BLaER1 treated with 17β-estradiol and CSF1 and Interleukin-3, amounts not matched to agents 10 nM and 100 nM (cell line): Measurements from ENCODE around the gene CDH1.
A peak's percentile ranks its signal among the peaks of the same experiment; 100 is the strongest.

Source experiments
- H3K27ac ChIP-seq, 11 experiments: shearing (Covaris generic); formaldehyde crosslinking; 2 replicates each; pipeline ENCODE4 v1.8.1; 2022
- H3K27me3 ChIP-seq, 11 experiments: shearing (Covaris generic); formaldehyde crosslinking; 2 replicates each; pipeline ENCODE4 v1.8.1; 2022
- H3K36me3 ChIP-seq, 11 experiments: shearing (Covaris generic); formaldehyde crosslinking; 2 replicates each; pipeline ENCODE4 v1.8.1; 2022
- H3K4me1 ChIP-seq, 10 experiments: shearing (Covaris generic); formaldehyde crosslinking; 2 replicates each; pipeline ENCODE4 v1.8.1; 2022
- H3K4me2 ChIP-seq, 11 experiments: shearing (Covaris generic); formaldehyde crosslinking; 2 replicates each; pipeline ENCODE4 v1.8.1; 2022
- H3K4me3 ChIP-seq, 10 experiments: shearing (Covaris generic); formaldehyde crosslinking; 2 replicates each; pipeline ENCODE4 v1.8.1; 2022
- H3K9ac ChIP-seq, 11 experiments: shearing (Covaris generic); formaldehyde crosslinking; 2 replicates each; pipeline ENCODE4 v1.8.1; 2022
- H3K9me3 ChIP-seq, 11 experiments: shearing (Covaris generic); formaldehyde crosslinking; replicated peaks in 1 of 11; 2 replicates each; pipeline ENCODE4 v1.8.1; 2022
- H4K20me1 ChIP-seq, 11 experiments: shearing (Covaris generic); formaldehyde crosslinking; 2 replicates each; pipeline ENCODE4 v1.8.1; 2022
- Cebpa-rat ChIP-seq, 11 experiments: shearing (Covaris generic); IDR thresholded peaks; 2 replicates each; pipeline ENCODE4 v1.8.1; 2022

The CDH1 gene

DNA sequence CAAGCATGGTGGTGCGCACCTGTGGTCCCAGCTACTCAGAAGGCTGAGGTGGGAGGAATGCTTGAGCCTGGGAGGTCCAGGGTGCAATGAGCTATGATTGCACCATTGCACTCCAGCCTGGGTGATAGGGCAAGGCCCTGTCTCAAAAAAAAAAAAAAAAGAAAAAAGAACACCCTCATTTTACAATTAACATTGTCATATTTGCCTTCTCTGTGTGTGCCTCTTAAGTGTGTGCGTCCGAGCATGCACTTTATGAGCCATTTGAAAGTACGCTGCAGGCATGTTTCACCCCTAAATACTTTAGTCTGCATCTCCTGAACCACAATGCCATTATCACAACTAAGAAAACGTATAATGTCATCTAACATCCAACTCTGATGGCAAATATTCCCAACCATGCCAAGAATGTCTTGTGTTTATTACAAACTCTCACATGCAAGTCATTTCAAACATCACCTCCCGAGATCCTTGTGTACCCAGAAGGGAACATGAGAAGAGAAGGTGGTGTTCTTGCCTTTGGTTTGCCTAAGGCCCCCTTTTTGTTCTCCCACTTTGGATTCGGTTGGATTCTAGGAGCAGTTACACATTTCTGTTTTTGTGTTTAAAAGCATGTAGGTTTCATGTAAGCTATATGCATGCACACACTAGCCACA, 38.0 kb downstream of the CDH1 start:
- no peak overlapping the region for H3K27ac ChIP-seq

DNA sequence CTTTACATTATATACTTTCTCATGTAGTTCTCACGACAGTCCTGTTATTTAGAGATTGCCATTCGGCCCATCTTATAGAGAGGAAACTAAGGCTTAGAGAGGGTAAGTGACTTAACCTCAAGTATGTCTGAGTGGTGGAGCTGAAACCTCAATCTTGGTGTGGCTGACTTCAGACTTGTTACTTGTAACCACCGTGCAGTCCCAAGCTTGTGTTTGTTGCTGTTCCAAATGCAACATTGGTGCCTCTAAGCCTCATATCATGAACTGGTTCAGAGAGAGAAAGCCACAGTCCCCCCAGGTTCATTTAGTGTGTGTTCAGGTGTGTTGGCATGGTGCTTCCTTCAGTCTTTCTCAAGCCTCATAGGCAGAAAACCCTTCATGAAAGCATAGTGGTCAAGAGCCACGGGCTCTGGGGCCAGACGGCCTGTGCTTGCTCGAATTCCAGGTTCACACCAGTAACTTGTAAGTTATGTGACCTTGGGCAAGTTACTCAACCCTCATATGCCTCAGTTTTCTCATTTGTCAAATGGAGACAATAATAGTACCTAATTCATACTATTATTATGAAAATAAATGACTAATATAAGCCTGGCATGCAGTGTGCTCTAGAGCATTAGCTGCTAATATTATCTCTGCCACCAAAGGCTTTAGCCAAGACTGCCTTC, 39.9 kb downstream of the CDH1 start:
- Histone ChIP-seq H3K4me3 (no peak overlapping the region), H3K9ac (no peak overlapping the region), H3K27ac (no peak overlapping the region), H4K20me1 (no peaks in the 10 kb centered on the region), H3K27me3 (no peaks in the 10 kb centered on the region), H3K9me3 (no peaks in the 10 kb centered on the region), H3K4me1 (peaks cover 3 to 22% (median 9%) of the 10 kb centered on the region in 10 experiments), H3K36me3 (no peaks in the 10 kb centered on the region), H3K4me2 (no peak overlapping the region)
- no peak for TF ChIP-seq Cebpa-rat (IDR thresholded peaks at IDR 0.05)

More for the DNA sequence above, 38.0 kb downstream of the CDH1 start:
- no peaks in the 10 kb centered on the region for H3K27me3 ChIP-seq
- no peak overlapping the region for H3K9ac ChIP-seq
- TF ChIP-seq Cebpa-rat (IDR thresholded peaks at IDR 0.05) = no peak
- H3K36me3 ChIP-seq = no peaks in the 10 kb centered on the region
- H4K20me1 ChIP-seq = no peaks in the 10 kb centered on the region
- H3K4me1 ChIP-seq = peaks cover 0 to 11% (median 0%) of the 10 kb centered on the region in 10 experiments; a peak in 2 of 20 replicates
- H3K4me3 ChIP-seq = no peak overlapping the region
- no peaks in the 10 kb centered on the region for H3K9me3 ChIP-seq
- H3K4me2 ChIP-seq = no peak overlapping the region

DNA sequence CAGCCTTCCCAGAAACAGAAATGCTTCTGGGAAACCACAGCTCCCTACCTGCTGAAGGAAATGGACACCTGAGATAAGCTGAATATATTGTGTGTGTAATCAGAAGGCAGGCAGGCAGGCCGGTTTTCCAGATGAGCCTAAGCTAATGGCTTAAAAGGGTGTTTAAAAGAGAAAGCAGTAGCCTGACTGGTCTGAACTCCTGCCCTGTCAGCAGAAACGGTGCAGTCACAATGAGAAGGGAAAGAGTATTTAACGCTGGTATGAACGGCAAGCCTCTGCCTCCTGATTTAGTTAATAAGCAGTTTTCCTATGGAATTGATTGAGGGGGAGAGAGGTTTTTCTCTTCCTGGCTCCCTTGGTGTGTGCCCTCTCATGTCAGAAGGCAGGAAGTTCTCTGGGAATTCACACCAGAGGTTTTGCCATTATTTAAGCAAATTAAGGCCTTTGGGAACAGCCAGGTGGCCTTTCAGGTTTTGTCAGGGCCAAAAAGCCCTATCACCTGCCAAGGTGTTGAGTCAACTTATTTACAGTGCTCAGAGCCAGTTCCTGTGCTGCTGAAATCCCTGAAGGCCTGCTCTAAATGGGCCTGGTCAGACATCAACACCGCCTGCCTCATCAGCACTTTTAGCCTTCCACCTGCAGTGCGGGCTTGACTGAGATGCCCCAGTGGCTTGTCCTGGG, 41.6 kb downstream of the CDH1 start:
- H3K4me1 ChIP-seq = peaks cover 14 to 36% (median 22%) of the 10 kb centered on the region in 10 experiments
- H3K4me3 ChIP-seq = no peak overlapping the region
- H3K4me2 ChIP-seq = no peak overlapping the region
- H3K27ac ChIP-seq = no peak overlapping the region
- no peaks in the 10 kb centered on the region for H3K36me3 ChIP-seq
- H3K27me3 ChIP-seq = no peaks in the 10 kb centered on the region
- no peak overlapping the region for H3K9ac ChIP-seq
- H4K20me1 ChIP-seq = no peaks in the 10 kb centered on the region
- TF ChIP-seq Cebpa-rat (IDR thresholded peaks at IDR 0.05) = no peak
- no peaks in the 10 kb centered on the region for H3K9me3 ChIP-seq

- no peak overlapping the region for H3K9ac ChIP-seq
- no peaks in the 10 kb centered on the region for H3K9me3 ChIP-seq
- H3K4me3 ChIP-seq = no peak overlapping the region
- no peaks in the 10 kb centered on the region for H3K27me3 ChIP-seq
- peaks cover 14 to 32% (median 22%) of the 10 kb centered on the region in 10 experiments for H3K4me1 ChIP-seq
- H3K36me3 ChIP-seq = no peaks in the 10 kb centered on the region
- H4K20me1 ChIP-seq = no peaks in the 10 kb centered on the region
- TF ChIP-seq Cebpa-rat (IDR thresholded peaks at IDR 0.05) = no peak
- no peak overlapping the region for H3K4me2 ChIP-seq
- no peak overlapping the region for H3K27ac ChIP-seq
Measured at GRCh38 chr16:68779891-68780290, 42.8 kb downstream of the CDH1 start.

DNA sequence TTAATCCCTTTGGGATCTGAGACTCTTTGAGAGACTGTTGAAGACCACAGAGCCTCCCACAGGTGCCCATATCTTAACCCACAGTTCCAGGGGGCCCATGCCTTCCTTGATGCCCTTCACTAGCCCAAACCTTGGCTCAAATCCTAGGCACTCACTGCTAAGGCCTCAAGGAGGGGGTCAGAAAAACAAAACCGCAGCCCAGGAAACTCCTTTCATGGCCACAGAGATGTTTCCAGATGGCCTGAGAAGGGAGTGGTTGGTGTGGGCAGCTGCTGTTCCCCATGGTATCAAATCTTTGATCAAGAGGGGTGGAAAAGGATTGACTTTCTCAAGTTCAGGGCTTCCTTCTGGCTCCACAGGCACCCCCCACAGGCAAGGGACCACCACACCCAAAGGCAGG, 44.7 kb downstream of the CDH1 start:
- Histone ChIP-seq H3K36me3 (no peaks in the 10 kb centered on the region), H3K4me1 (peaks cover 14 to 31% (median 22%) of the 10 kb centered on the region in 10 experiments), H3K4me3 (no peak overlapping the region), H3K27ac (peak overlapping the region in 5 of 11 experiments; percentile 10 to 42 (median 18); a peak in 7 of 22 replicates), H3K9me3 (no peaks in the 10 kb centered on the region), H3K27me3 (no peaks in the 10 kb centered on the region), H3K9ac (peak overlapping the region in 1 of 11 experiments; percentile 15; a peak in 1 of 22 replicates), H3K4me2 (peak overlapping the region; percentile 53 to 83 (median 73)), H4K20me1 (no peaks in the 10 kb centered on the region)
- no peak for TF ChIP-seq Cebpa-rat (IDR thresholded peaks at IDR 0.05)

- no peak for TF ChIP-seq Cebpa-rat (IDR thresholded peaks at IDR 0.05)
- Histone ChIP-seq H3K36me3 (no peaks in the 10 kb centered on the region), H3K27ac (peak overlapping the region in 6 of 11 experiments; percentile 4 to 59 (median 14); a peak in 10 of 22 replicates), H3K4me1 (peaks cover 14 to 31% (median 21%) of the 10 kb centered on the region in 10 experiments), H3K4me3 (no peak overlapping the region), H3K4me2 (peak overlapping the region; percentile 53 to 83 (median 73)), H3K27me3 (no peaks in the 10 kb centered on the region), H4K20me1 (no peaks in the 10 kb centered on the region), H3K9ac (peak overlapping the region in 1 of 11 experiments; percentile 15; a peak in 1 of 22 replicates), H3K9me3 (no peaks in the 10 kb centered on the region)
Measured at GRCh38 chr16:68782198-68783174, 45.4 kb downstream of the CDH1 start.

DNA sequence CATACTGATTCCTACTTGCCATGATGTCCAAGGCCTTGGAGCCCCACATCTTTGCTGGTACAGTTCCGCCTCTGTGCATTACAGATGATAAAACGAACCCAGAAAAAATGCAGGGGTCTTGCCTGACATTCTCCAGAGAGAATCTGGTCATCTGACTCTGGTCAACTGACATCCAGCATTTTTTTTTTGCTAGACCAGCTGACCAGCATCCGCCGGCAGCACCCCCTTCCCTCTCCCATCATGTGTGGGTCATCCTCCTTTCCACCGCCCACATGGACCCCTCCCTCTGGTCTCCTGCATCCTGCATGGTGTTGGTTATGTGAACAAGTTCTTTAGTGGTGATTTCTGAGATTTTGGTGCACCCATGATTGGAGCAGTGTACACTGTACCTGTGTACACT, 47.1 kb downstream of the CDH1 start:
- H4K20me1 ChIP-seq = no peaks in the 10 kb centered on the region
- H3K9ac ChIP-seq = no peak overlapping the region
- no peaks in the 10 kb centered on the region for H3K9me3 ChIP-seq
- no peak overlapping the region for H3K4me2 ChIP-seq
- H3K36me3 ChIP-seq = no peaks in the 10 kb centered on the region
- TF ChIP-seq Cebpa-rat (IDR thresholded peaks at IDR 0.05) = no peak
- peaks cover 14 to 31% (median 21%) of the 10 kb centered on the region in 10 experiments for H3K4me1 ChIP-seq
- H3K27me3 ChIP-seq = no peaks in the 10 kb centered on the region
- H3K27ac ChIP-seq = no peak overlapping the region
- no peak overlapping the region for H3K4me3 ChIP-seq

- H3K27me3 ChIP-seq = no peaks in the 10 kb centered on the region
- no peak overlapping the region for H3K4me3 ChIP-seq
- no peaks in the 10 kb centered on the region for H4K20me1 ChIP-seq
- no peak overlapping the region for H3K4me2 ChIP-seq
- no peaks in the 10 kb centered on the region for H3K36me3 ChIP-seq
- TF ChIP-seq Cebpa-rat (IDR thresholded peaks at IDR 0.05) = no peak
- H3K9me3 ChIP-seq = no peaks in the 10 kb centered on the region
- no peak overlapping the region for H3K27ac ChIP-seq
- H3K9ac ChIP-seq = no peak overlapping the region
- H3K4me1 ChIP-seq = peaks cover 14 to 31% (median 24%) of the 10 kb centered on the region in 10 experiments
Measured at GRCh38 chr16:68784721-68785120, 47.6 kb downstream of the CDH1 start.
